GM12864 (cell line): ENCODE results near the gene CSF3.

Experiments
- DNase-seq: peaks from one replicate; pipeline ENCODE4 v3.0.0-alpha.2; 2011; ENCODE audit warnings: low read depth
- H3K4me3 ChIP-seq: 2 replicates; pipeline ENCODE4 v1.5.1; 2011; ENCODE audit warnings: mild to moderate bottlenecking, low read depth, low read length, control low read depth
- CTCF ChIP-seq: IDR thresholded peaks from 2 replicates; pipeline ENCODE4 v1.5.1; 2011; ENCODE audit warnings: low read depth, mild to moderate bottlenecking, moderate library complexity, low read length, control low read depth, inconsistent platforms; ENCODE audit errors: missing control alignments

The CSF3 gene

GRCh38 chr17:40065769-40066510 is 50.7 kb downstream of the CSF3 start:
- H3K4me3 ChIP-seq = no peak overlapping the region
- no peak for DNase-seq
- TF ChIP-seq CTCF = no peak
